ENCODE data around the gene PRAME.

- TF ChIP-seq, protein P1, sequence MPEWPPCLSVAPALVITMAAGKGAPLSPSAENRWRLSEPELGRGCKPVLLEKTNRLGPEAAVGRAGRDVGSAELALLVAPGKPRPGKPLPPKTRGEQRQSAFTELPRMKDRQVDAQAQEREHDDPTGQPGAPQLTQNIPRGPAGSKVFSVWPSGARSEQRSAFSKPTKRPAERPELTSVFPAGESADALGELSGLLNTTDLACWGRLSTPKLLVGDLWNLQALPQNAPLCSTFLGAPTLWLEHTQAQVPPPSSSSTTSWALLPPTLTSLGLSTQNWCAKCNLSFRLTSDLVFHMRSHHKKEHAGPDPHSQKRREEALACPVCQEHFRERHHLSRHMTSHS (tag by site-specific recombination; IDR thresholded peaks at IDR 0.05) = no peak
- TF ChIP-seq, protein P2, sequence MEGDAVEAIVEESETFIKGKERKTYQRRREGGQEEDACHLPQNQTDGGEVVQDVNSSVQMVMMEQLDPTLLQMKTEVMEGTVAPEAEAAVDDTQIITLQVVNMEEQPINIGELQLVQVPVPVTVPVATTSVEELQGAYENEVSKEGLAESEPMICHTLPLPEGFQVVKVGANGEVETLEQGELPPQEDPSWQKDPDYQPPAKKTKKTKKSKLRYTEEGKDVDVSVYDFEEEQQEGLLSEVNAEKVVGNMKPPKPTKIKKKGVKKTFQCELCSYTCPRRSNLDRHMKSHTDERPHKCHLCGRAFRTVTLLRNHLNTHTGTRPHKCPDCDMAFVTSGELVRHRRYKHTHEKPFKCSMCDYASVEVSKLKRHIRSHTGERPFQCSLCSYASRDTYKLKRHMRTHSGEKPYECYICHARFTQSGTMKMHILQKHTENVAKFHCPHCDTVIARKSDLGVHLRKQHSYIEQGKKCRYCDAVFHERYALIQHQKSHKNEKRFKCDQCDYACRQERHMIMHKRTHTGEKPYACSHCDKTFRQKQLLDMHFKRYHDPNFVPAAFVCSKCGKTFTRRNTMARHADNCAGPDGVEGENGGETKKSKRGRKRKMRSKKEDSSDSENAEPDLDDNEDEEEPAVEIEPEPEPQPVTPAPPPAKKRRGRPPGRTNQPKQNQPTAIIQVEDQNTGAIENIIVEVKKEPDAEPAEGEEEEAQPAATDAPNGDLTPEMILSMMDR (tag by site-specific recombination; IDR thresholded peaks at IDR 0.05) = no peak
- TF ChIP-seq, protein P3, sequence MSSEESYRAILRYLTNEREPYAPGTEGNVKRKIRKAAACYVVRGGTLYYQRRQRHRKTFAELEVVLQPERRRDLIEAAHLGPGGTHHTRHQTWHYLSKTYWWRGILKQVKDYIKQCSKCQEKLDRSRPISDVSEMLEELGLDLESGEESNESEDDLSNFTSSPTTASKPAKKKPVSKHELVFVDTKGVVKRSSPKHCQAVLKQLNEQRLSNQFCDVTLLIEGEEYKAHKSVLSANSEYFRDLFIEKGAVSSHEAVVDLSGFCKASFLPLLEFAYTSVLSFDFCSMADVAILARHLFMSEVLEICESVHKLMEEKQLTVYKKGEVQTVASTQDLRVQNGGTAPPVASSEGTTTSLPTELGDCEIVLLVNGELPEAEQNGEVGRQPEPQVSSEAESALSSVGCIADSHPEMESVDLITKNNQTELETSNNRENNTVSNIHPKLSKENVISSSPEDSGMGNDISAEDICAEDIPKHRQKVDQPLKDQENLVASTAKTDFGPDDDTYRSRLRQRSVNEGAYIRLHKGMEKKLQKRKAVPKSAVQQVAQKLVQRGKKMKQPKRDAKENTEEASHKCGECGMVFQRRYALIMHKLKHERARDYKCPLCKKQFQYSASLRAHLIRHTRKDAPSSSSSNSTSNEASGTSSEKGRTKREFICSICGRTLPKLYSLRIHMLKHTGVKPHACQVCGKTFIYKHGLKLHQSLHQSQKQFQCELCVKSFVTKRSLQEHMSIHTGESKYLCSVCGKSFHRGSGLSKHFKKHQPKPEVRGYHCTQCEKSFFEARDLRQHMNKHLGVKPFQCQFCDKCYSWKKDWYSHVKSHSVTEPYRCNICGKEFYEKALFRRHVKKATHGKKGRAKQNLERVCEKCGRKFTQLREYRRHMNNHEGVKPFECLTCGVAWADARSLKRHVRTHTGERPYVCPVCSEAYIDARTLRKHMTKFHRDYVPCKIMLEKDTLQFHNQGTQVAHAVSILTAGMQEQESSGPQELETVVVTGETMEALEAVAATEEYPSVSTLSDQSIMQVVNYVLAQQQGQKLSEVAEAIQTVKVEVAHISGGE (tag by site-specific recombination; conservative IDR thresholded peaks at IDR 0.05; ENCODE audit: low read depth) = no peak
- TF ChIP-seq SP2 (tag by site-specific recombination; IDR thresholded peaks at IDR 0.05) = no peak
- no peak for TF ChIP-seq ZNF449 (tag by site-specific recombination; IDR thresholded peaks at IDR 0.05)
- no peak for TF ChIP-seq ZNF571 (tag by site-specific recombination; IDR thresholded peaks at IDR 0.05)
- no peak for TF ChIP-seq ZNF174 (tag by site-specific recombination; IDR thresholded peaks at IDR 0.05)
- no peak for TF ChIP-seq ATF2 (tag by site-specific recombination; IDR thresholded peaks at IDR 0.05; ENCODE audit: low read depth)
Observed at GRCh38 chr22:22576989-22577427, 17.9 kb upstream of the PRAME start.
